Muscle of back (tissue), 11 donors: ENCODE results near the gene WNT1. TPM values are rescaled to one million over a fixed set of nuclear protein-coding genes. Genes with fewer than 3 reads are reported as not detected.

ENCODE experiments used
- DNase-seq, 3 donors: peaks; one replicate each; pipeline versions ENCODE4 v3.0.0 to v3.0.0-alpha.2; 2013
- polyA plus RNA-seq, 10 donors: library from polyadenylated mRNA; unstranded; fragments of 120-200 nt; gene quantifications; one replicate each; pipeline ENCODE4 v1.2.1, GENCODE V29; 2013; ENCODE audit not compliant: insufficient read length in 10 of 10

WNT1 gene
- polyA plus RNA-seq, 10 donors, result 0.15 to 0.31 (median 0.20) TPM; not detected in 7

- no peak for DNase-seq
These were observed 22.2 kb downstream of the WNT1 start for GRCh38 chr12:49000346-49000745.

- DNase-seq, result no peak
These were observed 30.8 kb downstream of the WNT1 start for GRCh38 chr12:49008943-49009342.

GRCh38 chr12:49010092-49010668, 32.1 kb downstream of the WNT1 start:
- DNase-seq, result no peak

- DNase-seq, result no peak
These were observed 34.6 kb downstream of the WNT1 start for GRCh38 chr12:49012739-49013138.

GRCh38 chr12:49013428-49013827, 35.3 kb downstream of the WNT1 start:
- no peak for DNase-seq

- DNase-seq, result no peak
These were observed 36.4 kb downstream of the WNT1 start for GRCh38 chr12:49014547-49014946.

GRCh38 chr12:49015196-49015595, 37.1 kb downstream of the WNT1 start:
- no peak for DNase-seq

- DNase-seq, result no peak
These were observed 39.8 kb downstream of the WNT1 start for GRCh38 chr12:49017891-49018260.

GRCh38 chr12:49018261-49019119, 40.4 kb downstream of the WNT1 start, which contains the start of gene PRKAG1:
PRKAG1 (minus strand) TSS chr12:49018776; CDS start chr12:49018740, 36 bp downstream.
- peak; percentile 98 to 99 (median 99) for DNase-seq

GRCh38 chr12:49019120-49019430, 41.0 kb downstream of the WNT1 start:
- DNase-seq, result no peak

GRCh38 chr12:49019443-49020324, 41.6 kb downstream of the WNT1 start:
- DNase-seq, result peak in 1 of 3 donors; percentile 64

- no peak for DNase-seq
These were observed 42.3 kb downstream of the WNT1 start for GRCh38 chr12:49020441-49020840.

- no peak for DNase-seq
These were observed 43.3 kb downstream of the WNT1 start for GRCh38 chr12:49021292-49021915.

GRCh38 chr12:49022558-49023178, 44.5 kb downstream of the WNT1 start:
- DNase-seq, result no peak

GRCh38 chr12:49023812-49024211, 45.7 kb downstream of the WNT1 start:
- DNase-seq, result no peak

GRCh38 chr12:49024543-49024942, 46.4 kb downstream of the WNT1 start:
- DNase-seq, result no peak

- DNase-seq, result no peak
These were observed 47.3 kb downstream of the WNT1 start for GRCh38 chr12:49025463-49025862.

- DNase-seq, result no peak
These were observed 48.0 kb downstream of the WNT1 start for GRCh38 chr12:49026101-49026500.

- no peak for DNase-seq
These were observed 48.8 kb downstream of the WNT1 start for GRCh38 chr12:49026678-49027480.

- DNase-seq, result no peak
These were observed 49.9 kb downstream of the WNT1 start for GRCh38 chr12:49027846-49028555.
